HL-60 (cell line): ENCODE results near the gene PRKAR1B.

ENCODE experiments used
- DNase-seq, 2 experiments: peaks; one replicate each; pipeline ENCODE4 v3.0.0-alpha.2; 2010 to 2020; ENCODE audit warnings: low read depth in 1 of 2, low spot score in 1 of 2
- H3K27ac ChIP-seq: fragments of 250-450 bp; sonication (Bioruptor Pico); replicated peaks from 2 replicates; pipeline ENCODE4 v1.5.1; 2020; ENCODE audit warnings: mild to moderate bottlenecking, moderate library complexity
- H3K27me3 ChIP-seq: fragments of 250-450 bp; sonication (Bioruptor Pico); 2 replicates; pipeline ENCODE4 v1.5.1; 2021; ENCODE audit warnings: mild to moderate bottlenecking, moderate library complexity; ENCODE audit not compliant: insufficient read depth, poor library complexity, severe bottlenecking
- H3K4me3 ChIP-seq: replicated peaks from 2 replicates; pipeline ENCODE4 v1.5.1; 2011; ENCODE audit warnings: mild to moderate bottlenecking, control low read depth, low read length; ENCODE audit not compliant: insufficient read depth
- CTCF ChIP-seq: IDR thresholded peaks from one replicate; pipeline ENCODE4 v1.5.1; 2011; ENCODE audit warnings: low read length, control low read depth, inconsistent platforms; ENCODE audit not compliant: insufficient read depth
- GABPA ChIP-seq: IDR thresholded peaks from 2 replicates; pipeline ENCODE4 v1.6.1; 2012; ENCODE audit warnings: low read depth
- POLR2AphosphoS5 ChIP-seq: IDR thresholded peaks from 2 replicates; pipeline ENCODE4 v1.6.1; 2012; ENCODE audit warnings: low read depth
- REST ChIP-seq: IDR thresholded peaks from 2 replicates; pipeline ENCODE4 v1.6.1; 2012; ENCODE audit warnings: low read depth; ENCODE audit not compliant: insufficient replicate concordance
- SPI1 ChIP-seq: IDR thresholded peaks from 2 replicates; pipeline ENCODE4 v1.6.1; 2012; ENCODE audit warnings: low read depth, mild to moderate bottlenecking, borderline replicate concordance

PRKAR1B gene

GRCh38 chr7:569071-569855 lies 157.8 kb downstream of the PRKAR1B start:
- no peak overlapping the region for H3K4me3 ChIP-seq
- TF ChIP-seq SPI1 = no peak
- no peak for TF ChIP-seq REST
- TF ChIP-seq POLR2AphosphoS5 = no peak
- TF ChIP-seq CTCF = no peak
- no peak for TF ChIP-seq GABPA
- no peak for DNase-seq
- H3K27me3 ChIP-seq = no peaks in the 10 kb centered on the region
- no peak overlapping the region for H3K27ac ChIP-seq

- Histone ChIP-seq H3K27ac (no peak overlapping the region), H3K27me3 (no peaks in the 10 kb centered on the region), H3K4me3 (no peak overlapping the region)
- TF ChIP-seq CTCF (no peak), POLR2AphosphoS5 (no peak), GABPA (no peak), REST (no peak), SPI1 (no peak)
- DNase-seq = no peak
Measured at GRCh38 chr7:568031-568951, 158.8 kb downstream of the PRKAR1B start.

- Histone ChIP-seq H3K27ac (no peak overlapping the region), H3K4me3 (no peak overlapping the region), H3K27me3 (no peaks in the 10 kb centered on the region)
- TF ChIP-seq CTCF = no peak
- no peak for TF ChIP-seq REST
- no peak for TF ChIP-seq GABPA
- TF ChIP-seq SPI1 = no peak
- no peak for TF ChIP-seq POLR2AphosphoS5
- no peak for DNase-seq
Measured at GRCh38 chr7:567305-567883, 159.7 kb downstream of the PRKAR1B start.
